ENCODE measurements around the gene DGUOK. TPM values are rescaled to one million over a fixed set of nuclear protein-coding genes. Genes with fewer than 3 reads are reported as not detected.
A peak's percentile ranks its signal among the peaks of the same experiment; 100 is the strongest.

DGUOK gene
- total RNA-seq, 1 experiment from 2014 or later: 130 TPM

- Histone ChIP-seq H3K9me3 (ENCODE audit: low read length) (no peaks in the 10 kb centered on the region), H3K9ac (ENCODE audit: low read length) (no peak overlapping the region), H3K79me2 (ENCODE audit: low read length) (peaks cover 65% of the 10 kb centered on the region), H3K4me1 (ENCODE audit: low read length) (peaks cover 34% of the 10 kb centered on the region), H4K20me1 (ENCODE audit: insufficient read depth, low read depth, low read length) (peaks cover 68% of the 10 kb centered on the region), H3K36me3 (ENCODE audit: insufficient read depth, low read length) (peaks cover 37% of the 10 kb centered on the region), H3K9me2 (replicated peaks; ENCODE audit: insufficient read depth, low read length) (no peaks in the 10 kb centered on the region), H3K4me2 (ENCODE audit: low read depth, low read length, poor library complexity, severe bottlenecking) (no peak overlapping the region), H3K27me3 (ENCODE audit: low read length) (no peaks in the 10 kb centered on the region), H3K4me3 (ENCODE audit: low read length) (no peak overlapping the region), H2AFZ (ENCODE audit: low read length) (no peak overlapping the region), H3K27ac (ENCODE audit: low read length) (no peak overlapping the region)
- DNase-seq: no peak
Measured at GRCh38 chr2:73992036-73992435, 65.4 kb downstream of the DGUOK start.

GRCh38 chr2:73993376-73993775 is 66.7 kb downstream of the DGUOK start:
- DNase-seq: no peak
- Histone ChIP-seq H3K79me2 (ENCODE audit: low read length) (peaks cover 59% of the 10 kb centered on the region), H4K20me1 (ENCODE audit: insufficient read depth, low read depth, low read length) (peaks cover 70% of the 10 kb centered on the region), H3K27me3 (ENCODE audit: low read length) (no peaks in the 10 kb centered on the region), H3K4me3 (ENCODE audit: low read length) (no peak overlapping the region), H3K4me2 (ENCODE audit: low read depth, low read length, poor library complexity, severe bottlenecking) (no peak overlapping the region), H3K36me3 (ENCODE audit: insufficient read depth, low read length) (peaks cover 39% of the 10 kb centered on the region), H3K4me1 (ENCODE audit: low read length) (peaks cover 21% of the 10 kb centered on the region), H3K9me3 (ENCODE audit: low read length) (no peaks in the 10 kb centered on the region), H3K27ac (ENCODE audit: low read length) (no peak overlapping the region), H3K9ac (ENCODE audit: low read length) (no peak overlapping the region), H3K9me2 (replicated peaks; ENCODE audit: insufficient read depth, low read length) (no peaks in the 10 kb centered on the region), H2AFZ (ENCODE audit: low read length) (no peak overlapping the region)

- no peak for DNase-seq
- no peak overlapping the region for H3K9ac ChIP-seq (ENCODE audit: low read length)
Measured at GRCh38 chr2:73993778-73994177, 67.1 kb downstream of the DGUOK start.

GRCh38 chr2:73994178-73994831 is 67.6 kb downstream of the DGUOK start:
- DNase-seq: no peak
- no peaks in the 10 kb centered on the region for H3K9me3 ChIP-seq (ENCODE audit: low read length)
- no peak overlapping the region for H3K9ac ChIP-seq (ENCODE audit: low read length)
- H3K9me2 ChIP-seq (replicated peaks; ENCODE audit: insufficient read depth, low read length): no peaks in the 10 kb centered on the region
- no peaks in the 10 kb centered on the region for H3K27me3 ChIP-seq (ENCODE audit: low read length)
- no peak overlapping the region for H3K27ac ChIP-seq (ENCODE audit: low read length)
- peaks cover 56% of the 10 kb centered on the region for H3K79me2 ChIP-seq (ENCODE audit: low read length)
- peaks cover 17% of the 10 kb centered on the region for H3K4me1 ChIP-seq (ENCODE audit: low read length)
- H3K4me2 ChIP-seq (ENCODE audit: low read depth, low read length, poor library complexity, severe bottlenecking): no peak overlapping the region
- H2AFZ ChIP-seq (ENCODE audit: low read length): no peak overlapping the region
- peaks cover 73% of the 10 kb centered on the region for H4K20me1 ChIP-seq (ENCODE audit: insufficient read depth, low read depth, low read length)
- H3K4me3 ChIP-seq (ENCODE audit: low read length): no peak overlapping the region
- peaks cover 30% of the 10 kb centered on the region for H3K36me3 ChIP-seq (ENCODE audit: insufficient read depth, low read length)

More at GRCh38 chr2:73993778-73994177, 67.1 kb downstream of the DGUOK start:
- Histone ChIP-seq H3K4me3 (ENCODE audit: low read length) (no peak overlapping the region), H3K9me2 (replicated peaks; ENCODE audit: insufficient read depth, low read length) (no peaks in the 10 kb centered on the region), H3K79me2 (ENCODE audit: low read length) (peaks cover 56% of the 10 kb centered on the region), H4K20me1 (ENCODE audit: insufficient read depth, low read depth, low read length) (peaks cover 72% of the 10 kb centered on the region), H3K9me3 (ENCODE audit: low read length) (no peaks in the 10 kb centered on the region), H3K36me3 (ENCODE audit: insufficient read depth, low read length) (peaks cover 35% of the 10 kb centered on the region), H3K4me1 (ENCODE audit: low read length) (peaks cover 17% of the 10 kb centered on the region), H3K4me2 (ENCODE audit: low read depth, low read length, poor library complexity, severe bottlenecking) (no peak overlapping the region), H3K27me3 (ENCODE audit: low read length) (no peaks in the 10 kb centered on the region), H3K27ac (ENCODE audit: low read length) (no peak overlapping the region), H2AFZ (ENCODE audit: low read length) (no peak overlapping the region)

- H2AFZ ChIP-seq (ENCODE audit: low read length): no peak overlapping the region
- DNase-seq: peak; percentile 53
- peaks cover 45% of the 10 kb centered on the region for H3K79me2 ChIP-seq (ENCODE audit: low read length)
- peak overlapping the region; percentile 44 for H3K4me2 ChIP-seq (ENCODE audit: low read depth, low read length, poor library complexity, severe bottlenecking)
- H3K4me1 ChIP-seq (ENCODE audit: low read length): peaks cover 17% of the 10 kb centered on the region
- H3K27me3 ChIP-seq (ENCODE audit: low read length): no peaks in the 10 kb centered on the region
- peak overlapping the region; percentile 16; the same call in 1 of the 2 replicates for H3K9ac ChIP-seq (ENCODE audit: low read length)
- peaks cover 77% of the 10 kb centered on the region for H4K20me1 ChIP-seq (ENCODE audit: insufficient read depth, low read depth, low read length)
- no peak overlapping the region for H3K27ac ChIP-seq (ENCODE audit: low read length)
- H3K4me3 ChIP-seq (ENCODE audit: low read length): no peak overlapping the region
- H3K9me2 ChIP-seq (replicated peaks; ENCODE audit: insufficient read depth, low read length): no peaks in the 10 kb centered on the region
- peaks cover 15% of the 10 kb centered on the region for H3K36me3 ChIP-seq (ENCODE audit: insufficient read depth, low read length)
- no peaks in the 10 kb centered on the region for H3K9me3 ChIP-seq (ENCODE audit: low read length)
Measured at GRCh38 chr2:73995810-73996209, 69.1 kb downstream of the DGUOK start.

- H3K9me3 ChIP-seq (ENCODE audit: low read length): no peaks in the 10 kb centered on the region
- H3K4me1 ChIP-seq (ENCODE audit: low read length): peaks cover 33% of the 10 kb centered on the region
- no peak overlapping the region for H3K4me2 ChIP-seq (ENCODE audit: low read depth, low read length, poor library complexity, severe bottlenecking)
- H3K27me3 ChIP-seq (ENCODE audit: low read length): no peaks in the 10 kb centered on the region
- peaks cover 42% of the 10 kb centered on the region for H3K79me2 ChIP-seq (ENCODE audit: low read length)
- H4K20me1 ChIP-seq (ENCODE audit: insufficient read depth, low read depth, low read length): peaks cover 92% of the 10 kb centered on the region
- no peaks in the 10 kb centered on the region for H3K9me2 ChIP-seq (replicated peaks; ENCODE audit: insufficient read depth, low read length)
- no peak overlapping the region for H3K27ac ChIP-seq (ENCODE audit: low read length)
- H2AFZ ChIP-seq (ENCODE audit: low read length): no peak overlapping the region
- no peak for DNase-seq
- H3K36me3 ChIP-seq (ENCODE audit: insufficient read depth, low read length): peaks cover 11% of the 10 kb centered on the region
- H3K4me3 ChIP-seq (ENCODE audit: low read length): no peak overlapping the region
- H3K9ac ChIP-seq (ENCODE audit: low read length): no peak overlapping the region
Measured at GRCh38 chr2:73997813-73998212, 71.1 kb downstream of the DGUOK start.

- no peaks in the 10 kb centered on the region for H3K27me3 ChIP-seq (ENCODE audit: low read length)
- H3K36me3 ChIP-seq (ENCODE audit: insufficient read depth, low read length): peaks cover 11% of the 10 kb centered on the region
- H3K9ac ChIP-seq (ENCODE audit: low read length): no peak overlapping the region
- H3K9me2 ChIP-seq (replicated peaks; ENCODE audit: insufficient read depth, low read length): no peaks in the 10 kb centered on the region
- no peak for DNase-seq
- peaks cover 38% of the 10 kb centered on the region for H3K4me1 ChIP-seq (ENCODE audit: low read length)
- H3K4me2 ChIP-seq (ENCODE audit: low read depth, low read length, poor library complexity, severe bottlenecking): no peak overlapping the region
- H3K27ac ChIP-seq (ENCODE audit: low read length): no peak overlapping the region
- no peaks in the 10 kb centered on the region for H3K9me3 ChIP-seq (ENCODE audit: low read length)
- peaks cover 90% of the 10 kb centered on the region for H4K20me1 ChIP-seq (ENCODE audit: insufficient read depth, low read depth, low read length)
- H2AFZ ChIP-seq (ENCODE audit: low read length): no peak overlapping the region
- H3K79me2 ChIP-seq (ENCODE audit: low read length): peaks cover 42% of the 10 kb centered on the region
- H3K4me3 ChIP-seq (ENCODE audit: low read length): no peak overlapping the region
Measured at GRCh38 chr2:73998451-73998850, 71.8 kb downstream of the DGUOK start.

- H3K9me3 ChIP-seq (ENCODE audit: low read length): no peaks in the 10 kb centered on the region
- no peaks in the 10 kb centered on the region for H3K9me2 ChIP-seq (replicated peaks; ENCODE audit: insufficient read depth, low read length)
- no peak overlapping the region for H2AFZ ChIP-seq (ENCODE audit: low read length)
- no peaks in the 10 kb centered on the region for H3K27me3 ChIP-seq (ENCODE audit: low read length)
- H4K20me1 ChIP-seq (ENCODE audit: insufficient read depth, low read depth, low read length): peaks cover 90% of the 10 kb centered on the region
- no peak overlapping the region for H3K4me2 ChIP-seq (ENCODE audit: low read depth, low read length, poor library complexity, severe bottlenecking)
- no peak overlapping the region for H3K4me3 ChIP-seq (ENCODE audit: low read length)
- DNase-seq: no peak
- H3K9ac ChIP-seq (ENCODE audit: low read length): no peak overlapping the region
- peaks cover 11% of the 10 kb centered on the region for H3K36me3 ChIP-seq (ENCODE audit: insufficient read depth, low read length)
- H3K4me1 ChIP-seq (ENCODE audit: low read length): peaks cover 38% of the 10 kb centered on the region
- H3K79me2 ChIP-seq (ENCODE audit: low read length): peaks cover 44% of the 10 kb centered on the region
- no peak overlapping the region for H3K27ac ChIP-seq (ENCODE audit: low read length)
Measured at GRCh38 chr2:73998933-73999332, 72.3 kb downstream of the DGUOK start.

All from Karpas-422 (cell line).